Kidney (tissue), 14 donors: Measurements from ENCODE around the gene TAMM41. TPM values are rescaled to one million over a fixed set of nuclear protein-coding genes. Genes with fewer than 3 reads are reported as not detected.

Experiments
- DNase-seq, 5 donors: peaks; one replicate each; pipeline ENCODE4 v3.0.0-alpha.2; 2013 to 2020
- FAIRE-seq: peaks from 2 replicates; lab custom pipeline; 2012; peaks lifted over from hg19 to GRCh38; lab: Jason Lieb, UNC
- H3K27ac ChIP-seq, 2 donors: one replicate each; pipeline ENCODE4 v1.7.0; 2013; ENCODE audit warnings: low read depth in 2 of 2, low read length in 2 of 2, inconsistent platforms in 1 of 2
- H3K27me3 ChIP-seq: one replicate; pipeline ENCODE4 v1.7.1; 2013; ENCODE audit warnings: low read length, inconsistent platforms; ENCODE audit not compliant: control insufficient read depth, insufficient read depth
- H3K36me3 ChIP-seq, 3 donors: one replicate each; pipeline versions ENCODE4 v1.7.0 to v1.7.1; 2013; ENCODE audit warnings: low read length in 3 of 3, control low read depth in 1 of 3, inconsistent platforms in 1 of 3; ENCODE audit not compliant: insufficient read depth in 3 of 3, control insufficient read depth in 2 of 3
- H3K4me1 ChIP-seq, 3 donors: one replicate each; pipeline versions ENCODE4 v1.7.0 to v1.7.1; 2013; ENCODE audit warnings: low read length in 3 of 3, inconsistent platforms in 1 of 3, low read depth in 1 of 3; ENCODE audit not compliant: control insufficient read depth in 2 of 3, insufficient read depth in 2 of 3
- H3K4me3 ChIP-seq, 3 donors: one replicate each; pipeline versions ENCODE4 v1.7.0 to v1.8.1; 2013; ENCODE audit warnings: low read length in 3 of 3, control low read depth in 1 of 3, inconsistent platforms in 1 of 3
- H3K9ac ChIP-seq, 3 donors: one replicate each; pipeline versions ENCODE4 v1.7.0 to v1.7.1; 2013; ENCODE audit warnings: low read length in 3 of 3, control low read depth in 1 of 3, inconsistent platforms in 1 of 3
- H3K9me3 ChIP-seq, 3 donors: one replicate each; pipeline versions ENCODE4 v1.7.0 to v1.7.1; 2013; ENCODE audit warnings: low read length in 3 of 3, control low read depth in 1 of 3, inconsistent platforms in 1 of 3; ENCODE audit not compliant: control insufficient read depth in 2 of 3, insufficient read depth in 1 of 3
- CTCF ChIP-seq: IDR thresholded peaks from 3 replicates; pipeline ENCODE4 v1.5.1; 2012; ENCODE audit warnings: mild to moderate bottlenecking, moderate library complexity, borderline replicate concordance; ENCODE audit not compliant: insufficient read depth; ENCODE audit errors: extremely low read depth
- intact Hi-C: fragments of 100-400 bp; cut with DNase I; formaldehyde crosslinking; loops from one replicate; pipeline ENCODE4 v1.11.1; 2022
- polyA plus RNA-seq: library from polyadenylated mRNA; stranded (reverse); fragments of 350-450 nt; fragmentation: Illumina TruSeq; extraction: RNeasy Lipid Tissue Mini Kit (QIAGEN cat#74804); gene quantifications from one replicate; pipeline ENCODE4 v1.2.3, GENCODE V29; 2014; ENCODE audit warnings: low read depth, low replicate concordance; ENCODE audit not compliant: insufficient read depth
- total RNA-seq: library from RNA; stranded (reverse); fragmentation: NEBNext Ultra II Directional; extraction: Animal tissue kit (Norgen Biotek cat#: 25700); gene quantifications from one replicate; pipeline ENCODE4 v1.2.1, GENCODE V29; 2021
- donor health status: control.
- donor health status: control.
- donor health status: control.
- donor health status: control.
- donor health status: control.
- donor health status: DM: yes; HTN: yes; CAD: no.
- donor health status: Normal renal cell carcinoma (clear cell type).

TAMM41 gene
- total and polyA plus RNA-seq, 2 donors from 2014 or later = 10.3 to 19.4 TPM

- FAIRE-seq = no peak
- Histone ChIP-seq H3K9me3 (no peaks in the 10 kb centered on the region), H3K4me3 (no peak overlapping the region), H3K36me3 (peaks cover 0 to 3% (median 3%) of the 10 kb centered on the region in 3 donors), H3K27me3 (no peaks in the 10 kb centered on the region), H3K27ac (no peak overlapping the region), H3K4me1 (no peaks in the 10 kb centered on the region), H3K9ac (no peak overlapping the region)
- TF ChIP-seq CTCF = no peak
- no peak for DNase-seq
- intact Hi-C loops = no loop called here
These were observed 66.3 kb downstream of the TAMM41 start for GRCh38 chr3:11780341-11780740.

- Histone ChIP-seq H3K27ac (no peak overlapping the region), H3K9ac (no peak overlapping the region), H3K27me3 (no peaks in the 10 kb centered on the region), H3K4me1 (no peaks in the 10 kb centered on the region), H3K4me3 (no peak overlapping the region), H3K9me3 (no peaks in the 10 kb centered on the region), H3K36me3 (peaks cover 0 to 3% (median 3%) of the 10 kb centered on the region in 3 donors)
- no peak for DNase-seq
- intact Hi-C loops = no loop called here
- no peak for TF ChIP-seq CTCF
- FAIRE-seq = no peak
These were observed 67.1 kb downstream of the TAMM41 start for GRCh38 chr3:11779626-11780025.

DNA sequence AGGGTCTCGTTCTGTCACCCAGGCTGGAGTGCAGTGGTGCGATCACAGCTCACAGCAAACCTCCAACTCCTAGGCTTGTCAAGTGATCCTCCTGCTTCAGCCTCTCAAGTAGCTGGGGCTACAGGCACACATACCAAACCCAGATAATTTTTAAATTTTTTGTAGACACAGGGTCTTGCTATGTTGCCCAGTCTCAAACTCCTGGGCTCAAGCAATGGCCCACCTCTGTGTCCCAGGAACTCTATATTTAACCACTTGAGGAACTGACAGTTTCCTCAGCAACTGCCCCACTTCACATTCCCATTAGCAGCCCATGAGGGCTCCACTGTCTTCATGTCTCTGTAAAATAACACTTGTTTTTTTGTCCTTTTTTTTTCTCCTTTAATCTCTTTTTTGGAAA, 68.4 kb downstream of the TAMM41 start:
- no peaks in the 10 kb centered on the region for H3K4me1 ChIP-seq
- H3K27ac ChIP-seq = no peak overlapping the region
- no peak overlapping the region for H3K4me3 ChIP-seq
- TF ChIP-seq CTCF = no peak
- DNase-seq (no peak), FAIRE-seq (no peak)
- no peaks in the 10 kb centered on the region for H3K27me3 ChIP-seq
- intact Hi-C loops = no loop called here
- H3K9me3 ChIP-seq = no peaks in the 10 kb centered on the region
- H3K36me3 ChIP-seq = peaks cover 0 to 3% (median 3%) of the 10 kb centered on the region in 3 donors
- no peak overlapping the region for H3K9ac ChIP-seq

- intact Hi-C loops = no loop called here
- no peaks in the 10 kb centered on the region for H3K9me3 ChIP-seq
- no peak for DNase-seq
- peaks cover 0 to 3% (median 0%) of the 10 kb centered on the region in 3 donors for H3K36me3 ChIP-seq
- H3K4me3 ChIP-seq = no peak overlapping the region
- H3K4me1 ChIP-seq = no peaks in the 10 kb centered on the region
- no peak for TF ChIP-seq CTCF
- H3K9ac ChIP-seq = no peak overlapping the region
- no peak for FAIRE-seq
- no peaks in the 10 kb centered on the region for H3K27me3 ChIP-seq
- no peak overlapping the region for H3K27ac ChIP-seq
These were observed 70.3 kb downstream of the TAMM41 start for GRCh38 chr3:11776346-11776745.
